ENCODE results near the gene GLO1. TPM values are rescaled to one million over a fixed set of nuclear protein-coding genes. Genes with fewer than 3 reads are reported as not detected.

Gene GLO1
- 273 and 281 TPM in 2 replicates for total RNA-seq (2014; rRNA removed; shearing (Covaris generic))
- 224 and 273 TPM in 2 replicates for polyA plus RNA-seq (2016; fragmentation: Nextera tagmentation; extraction: Ambion mirVana)
- long read RNA-seq, transcript GLO1-201 (6 exons, 2,012 nt) = major isoform, 81 of 91 reads
- long read RNA-seq, partial matches to known transcripts = 4 of 91 reads
- long read RNA-seq, other reads (novel, unspliced or antisense) = 6 of 91 reads

GRCh38 chr6:38702558-38703397 is at the start of gene GLO1:
Gene GLO1 (minus strand): TSS chr6:38703145. CDS start chr6:38703054, 91 bp downstream.
- no peak for TF ChIP-seq JUNB (IDR thresholded peaks at IDR 0.05; ENCODE audit: unreplicated experiment)
- peak; percentile 61 for TF ChIP-seq CREB1 (CRISPR knock-in tag; IDR thresholded peaks at IDR 0.05; ENCODE audit: low read depth)
- peak; percentile 97 for TF ChIP-seq POLR2AphosphoS5 (IDR thresholded peaks at IDR 0.05; ENCODE audit: low read depth)
- TF ChIP-seq ZNF114 (CRISPR knock-in tag; IDR thresholded peaks at IDR 0.05) = no peak
- Mint-ChIP-seq H3K4me3 (peak within 1 kb of the TSS; percentile 88), H3K9me3 (peaks cover 11% of the 10 kb centered on the region), H3K4me1 (peaks cover 2% of the 10 kb centered on the region; the same call in 1 of the 3 replicates), H3K27ac (peak within 1 kb of the TSS; percentile 41), H3K36me3 (ENCODE audit: low read depth) (peaks cover 33% of the 10 kb centered on the region), H3K27me3 (ENCODE audit: insufficient read depth, low read depth, poor library complexity) (peaks cover 13% of the 10 kb centered on the region)
- no peaks in the 10 kb centered on the region for H3K36me3 ChIP-seq (ENCODE audit: insufficient read depth)
- no peak within 1 kb of the TSS for H3K27ac ChIP-seq (ENCODE audit: low read depth)
- ATAC-seq (peak; percentile 99), DNase-seq (ENCODE audit: low spot score) (peak; percentile 99)
- H4K20me1 ChIP-seq (replicated peaks; ENCODE audit: insufficient read depth) = peaks cover 24% of the 10 kb centered on the region
- no peaks in the 10 kb centered on the region for H3K9me2 ChIP-seq (ENCODE audit: insufficient read depth)
- H2AFZ ChIP-seq = peak within 1 kb of the TSS; percentile 39; the same call in 1 of the 2 replicates
- peak within 1 kb of the TSS; percentile 97 for H3K4me2 ChIP-seq
- H3F3A ChIP-seq (replicated peaks; ENCODE audit: low read depth) = no peaks in the 10 kb centered on the region
- H3K27me3 ChIP-seq (ENCODE audit: insufficient read depth) = no peaks in the 10 kb centered on the region
- peak within 1 kb of the TSS; percentile 76 for H3K4me3 ChIP-seq
- no peaks in the 10 kb centered on the region for H3K4me1 ChIP-seq (ENCODE audit: insufficient read depth)
- H3K79me2 ChIP-seq (replicated peaks; ENCODE audit: insufficient read depth) = peaks cover 49% of the 10 kb centered on the region

GRCh38 chr6:38750968-38751615 is 48.1 kb upstream of the GLO1 start:
- no peaks in the 10 kb centered on the region for H3K4me1 Mint-ChIP-seq
- no peak for ATAC-seq
- no peaks in the 10 kb centered on the region for H3F3A ChIP-seq (replicated peaks; ENCODE audit: low read depth)
- no peak for TF ChIP-seq JUNB (IDR thresholded peaks at IDR 0.05; ENCODE audit: unreplicated experiment)
- TF ChIP-seq NANOG (IDR thresholded peaks at IDR 0.05; ENCODE audit: borderline replicate concordance) = no peak
- TF ChIP-seq CTCF (conservative IDR thresholded peaks at IDR 0.05; ENCODE audit: low read depth in 2 of 2) = no peak
- TF ChIP-seq ZNF331 (CRISPR knock-in tag; IDR thresholded peaks at IDR 0.05; ENCODE audit: low read depth) = no peak
- no peak for TF ChIP-seq ZNF114 (CRISPR knock-in tag; IDR thresholded peaks at IDR 0.05)
- no peak for TF ChIP-seq REST (IDR thresholded peaks at IDR 0.05; ENCODE audit: unreplicated experiment)
- no peak for TF ChIP-seq EZH2 (IDR thresholded peaks at IDR 0.05; ENCODE audit: low read depth, unreplicated experiment)

More at GRCh38 chr6:38750968-38751615, 48.1 kb upstream of the GLO1 start:
- no peaks in the 10 kb centered on the region for H3K4me1 ChIP-seq (ENCODE audit: insufficient read depth)
- H3K36me3 Mint-ChIP-seq (ENCODE audit: low read depth) = no peaks in the 10 kb centered on the region
- no peak overlapping the region for H3K4me2 ChIP-seq
- no peaks in the 10 kb centered on the region for H4K20me1 ChIP-seq (replicated peaks; ENCODE audit: insufficient read depth)
- no peak for DNase-seq (ENCODE audit: low spot score)
- H3K9me2 ChIP-seq (ENCODE audit: insufficient read depth) = no peaks in the 10 kb centered on the region
- no peak overlapping the region for H2AFZ ChIP-seq
- H3K27ac Mint-ChIP-seq = no peak overlapping the region
- H3K4me3 ChIP-seq = no peak overlapping the region
- no peaks in the 10 kb centered on the region for H3K36me3 ChIP-seq (ENCODE audit: insufficient read depth)
- no peaks in the 10 kb centered on the region for H3K9me3 Mint-ChIP-seq
- H3K27ac ChIP-seq (ENCODE audit: low read depth) = no peak overlapping the region
- H3K79me2 ChIP-seq (replicated peaks; ENCODE audit: insufficient read depth) = no peaks in the 10 kb centered on the region
- H3K4me3 Mint-ChIP-seq = no peak overlapping the region
- H3K27me3 Mint-ChIP-seq (ENCODE audit: insufficient read depth, low read depth, poor library complexity) = peaks cover 4% of the 10 kb centered on the region
- no peaks in the 10 kb centered on the region for H3K27me3 ChIP-seq (ENCODE audit: insufficient read depth)

All from GM23338 (cell line).